Measurements from ENCODE around the gene LALBA. TPM values are rescaled to one million over a fixed set of nuclear protein-coding genes. Genes with fewer than 3 reads are reported as not detected.

Gene LALBA
- total and polyA plus RNA-seq, 2 of the 8 experiments (the other 6 are each of a cell fraction or from before 2014, with no cell fraction given) = not detected

- TF ChIP-seq CHD7 (IDR thresholded peaks at IDR 0.05; ENCODE audit: insufficient replicate concordance, low read length) = no peak
- TF ChIP-seq SIRT6 (IDR thresholded peaks at IDR 0.05; ENCODE audit: low read length) = no peak
- no peak for TF ChIP-seq POLR2A (IDR thresholded peaks at IDR 0.05; ENCODE audit: control extremely low read depth in 1 of 2, low read depth in 2 of 2, low read length in 2 of 2)
- no peak for TF ChIP-seq ATF3 (IDR thresholded peaks at IDR 0.05; ENCODE audit: insufficient read depth, low read depth, low read length)
- TF ChIP-seq MAFK (IDR thresholded peaks at IDR 0.05; ENCODE audit: low read depth, low read length) = no peak
- TF ChIP-seq BCL11A (IDR thresholded peaks at IDR 0.05; ENCODE audit: low read depth in 2 of 2, low read length in 2 of 2) = no peak
- TF ChIP-seq GABPA (IDR thresholded peaks at IDR 0.05; ENCODE audit: borderline replicate concordance, insufficient read depth, low read length) = no peak
- no peak for TF ChIP-seq SIX5 (IDR thresholded peaks at IDR 0.05; ENCODE audit: low read depth, low read length)
- no peak for TF ChIP-seq EP300 (IDR thresholded peaks at IDR 0.05; ENCODE audit: borderline replicate concordance in 1 of 2, low read depth in 2 of 2, low read length in 2 of 2)
- TF ChIP-seq RXRA (IDR thresholded peaks at IDR 0.05; ENCODE audit: insufficient read depth, low read depth, low read length) = no peak
These were observed 41.8 kb downstream of the LALBA start (continued) for GRCh38 chr12:48527891-48528670.

Data from H1 (cell line).